ENCODE data around the gene ALDOB. TPM values are rescaled to one million over a fixed set of nuclear protein-coding genes. Genes with fewer than 3 reads are reported as not detected.

The ALDOB gene
- 1.7 TPM for total RNA-seq
- 9.1 TPM for polyA plus RNA-seq
- long read RNA-seq, donor 1, result 0 reads
- long read RNA-seq, donor 2, result 0 reads
- long read RNA-seq, donor 3, result 0 reads
- long read RNA-seq, donor 4, result 0 reads
- long read RNA-seq, donor 5, transcript ALDOB-201 (9 exons, 2,451 nt), result major isoform, 37 of 52 reads
- long read RNA-seq, donor 5, partial matches to known transcripts, result 14 of 52 reads
- long read RNA-seq, donor 5, other reads (novel, unspliced or antisense), result 0 of 52 reads
- long read RNA-seq, donor 6, partial matches to known transcripts, result 0 of 2 reads
- long read RNA-seq, donor 6, other reads (novel, unspliced or antisense), result 0 of 2 reads
- long read RNA-seq, donor 7, result 0 reads
- long read RNA-seq, donor 8, result 0 reads
- long read RNA-seq, donor 9, partial matches to known transcripts, result 0 of 1 reads
- long read RNA-seq, donor 9, other reads (novel, unspliced or antisense), result 0 of 1 reads
- long read RNA-seq, donor 10, result 0 reads

GRCh38 chr9:101435601-101436079 lies at the start of gene ALDOB:
TSS of gene ALDOB (minus strand) at chr9:101435774. CDS start at chr9:101430887, 4,887 bp downstream.
- H3K9me3 ChIP-seq (ENCODE audit: control insufficient read depth in 2 of 2, insufficient read depth in 1 of 2, low read length in 1 of 2), result no peaks in the 10 kb centered on the region
- H3K27ac ChIP-seq (ENCODE audit: low read depth in 1 of 2, low read length in 1 of 2), result no peak within 1 kb of the TSS
- 79% methylated on average over 2 of the region's 2 CpGs for WGBS

DNA sequence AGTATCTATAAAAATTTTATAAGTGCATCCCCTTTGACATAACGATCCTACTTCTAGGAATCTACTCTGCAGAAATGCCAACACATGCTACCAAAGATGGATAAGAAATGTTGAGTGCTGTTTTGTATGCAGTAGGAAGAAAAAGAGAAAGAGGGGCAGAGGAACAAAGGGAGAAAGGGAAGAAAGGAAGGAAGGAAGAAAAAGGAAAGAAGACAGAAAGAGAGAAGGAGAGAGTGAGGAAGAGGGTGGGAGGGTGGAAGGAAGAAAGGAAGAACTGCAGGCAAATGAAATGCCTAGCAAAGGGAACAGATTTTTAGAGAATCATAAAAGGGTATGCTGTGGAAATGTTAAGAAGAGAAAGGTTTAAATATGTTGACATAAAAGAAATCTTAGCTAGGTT lies 48.5 kb upstream of the ALDOB start:
- no peaks in the 10 kb centered on the region for H3K9me3 ChIP-seq (ENCODE audit: control insufficient read depth in 2 of 2, insufficient read depth in 1 of 2, low read length in 1 of 2)
- peaks cover 26 to 35% of the 10 kb centered on the region in 2 donors for H3K27me3 ChIP-seq (ENCODE audit: control insufficient read depth in 2 of 2, insufficient read depth in 1 of 2, low read length in 1 of 2)
- 96% methylated on average over 1 of the region's 1 CpG for WGBS
- H3K4me3 ChIP-seq (ENCODE audit: low read length in 2 of 2), result no peak overlapping the region
- no peaks in the 10 kb centered on the region for H3K4me1 ChIP-seq (ENCODE audit: control insufficient read depth in 2 of 2, insufficient read depth in 2 of 2, low read length in 2 of 2)
- H3K27ac ChIP-seq (ENCODE audit: low read depth in 1 of 2, low read length in 1 of 2), result no peak overlapping the region
- no peaks in the 10 kb centered on the region for H3K36me3 ChIP-seq (ENCODE audit: control insufficient read depth in 2 of 2, insufficient read depth in 2 of 2, low read length in 1 of 2)
- DNase-seq (ENCODE audit: low read depth in 6 of 9, low spot score in 9 of 9), result no peak

More at GRCh38 chr9:101435601-101436079, at the start of gene ALDOB:
- no peak within 1 kb of the TSS for H3K4me3 ChIP-seq (ENCODE audit: low read length in 2 of 2)
- no peak for DNase-seq (ENCODE audit: low read depth in 6 of 9, low spot score in 9 of 9)
- no peaks in the 10 kb centered on the region for H3K4me1 ChIP-seq (ENCODE audit: control insufficient read depth in 2 of 2, insufficient read depth in 2 of 2, low read length in 2 of 2)
- no peaks in the 10 kb centered on the region for H3K27me3 ChIP-seq (ENCODE audit: control insufficient read depth in 2 of 2, insufficient read depth in 1 of 2, low read length in 1 of 2)
- no peaks in the 10 kb centered on the region for H3K36me3 ChIP-seq (ENCODE audit: control insufficient read depth in 2 of 2, insufficient read depth in 2 of 2, low read length in 1 of 2)

DNA sequence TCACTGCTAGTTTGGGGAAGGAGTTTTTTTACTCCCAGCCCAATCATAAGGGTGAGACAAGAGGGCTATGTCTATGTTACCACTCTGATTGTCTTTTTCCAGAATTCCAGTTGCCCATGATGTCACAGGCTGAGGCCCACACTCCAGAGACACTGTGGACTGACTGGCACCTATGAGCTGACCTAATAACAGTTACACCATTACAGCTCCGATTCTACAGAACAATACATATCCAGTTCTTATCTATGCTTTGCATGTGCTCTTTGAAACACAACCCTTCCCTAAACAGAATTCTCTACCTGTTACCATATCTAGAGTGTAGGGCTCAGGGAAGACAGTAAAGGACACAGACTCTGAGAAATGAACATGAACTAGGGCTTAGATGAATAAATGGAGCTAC lies 45.7 kb upstream of the ALDOB start:
- no peak for DNase-seq (ENCODE audit: low read depth in 6 of 9, low spot score in 9 of 9)
- H3K36me3 ChIP-seq (ENCODE audit: control insufficient read depth in 2 of 2, insufficient read depth in 2 of 2, low read length in 1 of 2), result no peaks in the 10 kb centered on the region
- no peaks in the 10 kb centered on the region for H3K4me1 ChIP-seq (ENCODE audit: control insufficient read depth in 2 of 2, insufficient read depth in 2 of 2, low read length in 2 of 2)
- peaks cover 3 to 16% of the 10 kb centered on the region in 2 donors for H3K27me3 ChIP-seq (ENCODE audit: control insufficient read depth in 2 of 2, insufficient read depth in 1 of 2, low read length in 1 of 2)
- H3K4me3 ChIP-seq (ENCODE audit: low read length in 2 of 2), result no peak overlapping the region
- no peak overlapping the region for H3K27ac ChIP-seq (ENCODE audit: low read depth in 1 of 2, low read length in 1 of 2)
- no peaks in the 10 kb centered on the region for H3K9me3 ChIP-seq (ENCODE audit: control insufficient read depth in 2 of 2, insufficient read depth in 1 of 2, low read length in 1 of 2)
- 83% methylated on average over 1 of the region's 1 CpG for WGBS

DNA sequence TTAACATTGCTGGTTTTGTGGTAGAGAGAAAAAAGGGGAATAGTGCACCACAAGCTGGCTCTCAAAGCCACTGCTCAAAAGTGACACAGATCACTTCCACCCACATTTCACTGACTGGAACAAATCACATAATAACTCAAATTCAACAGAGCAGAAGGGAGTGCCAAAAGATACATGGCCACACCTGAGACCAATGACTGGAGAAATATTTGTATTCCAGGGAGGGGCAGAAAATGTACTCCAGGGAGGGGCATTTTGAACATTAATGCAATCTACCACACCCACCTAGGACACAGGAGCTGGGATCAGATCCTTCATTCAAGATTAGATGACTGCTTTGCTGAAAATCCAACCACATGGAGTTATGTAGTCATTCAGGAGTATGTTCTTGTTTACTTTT lies 44.8 kb upstream of the ALDOB start:
- no peak overlapping the region for H3K27ac ChIP-seq (ENCODE audit: low read depth in 1 of 2, low read length in 1 of 2)
- no peaks in the 10 kb centered on the region for H3K36me3 ChIP-seq (ENCODE audit: control insufficient read depth in 2 of 2, insufficient read depth in 2 of 2, low read length in 1 of 2)
- H3K4me3 ChIP-seq (ENCODE audit: low read length in 2 of 2), result no peak overlapping the region
- H3K9me3 ChIP-seq (ENCODE audit: control insufficient read depth in 2 of 2, insufficient read depth in 1 of 2, low read length in 1 of 2), result no peaks in the 10 kb centered on the region
- H3K4me1 ChIP-seq (ENCODE audit: control insufficient read depth in 2 of 2, insufficient read depth in 2 of 2, low read length in 2 of 2), result no peaks in the 10 kb centered on the region
- H3K27me3 ChIP-seq (ENCODE audit: control insufficient read depth in 2 of 2, insufficient read depth in 1 of 2, low read length in 1 of 2), result peaks cover 0 to 8% of the 10 kb centered on the region in 2 donors
- DNase-seq (ENCODE audit: low read depth in 6 of 9, low spot score in 9 of 9), result no peak

DNA sequence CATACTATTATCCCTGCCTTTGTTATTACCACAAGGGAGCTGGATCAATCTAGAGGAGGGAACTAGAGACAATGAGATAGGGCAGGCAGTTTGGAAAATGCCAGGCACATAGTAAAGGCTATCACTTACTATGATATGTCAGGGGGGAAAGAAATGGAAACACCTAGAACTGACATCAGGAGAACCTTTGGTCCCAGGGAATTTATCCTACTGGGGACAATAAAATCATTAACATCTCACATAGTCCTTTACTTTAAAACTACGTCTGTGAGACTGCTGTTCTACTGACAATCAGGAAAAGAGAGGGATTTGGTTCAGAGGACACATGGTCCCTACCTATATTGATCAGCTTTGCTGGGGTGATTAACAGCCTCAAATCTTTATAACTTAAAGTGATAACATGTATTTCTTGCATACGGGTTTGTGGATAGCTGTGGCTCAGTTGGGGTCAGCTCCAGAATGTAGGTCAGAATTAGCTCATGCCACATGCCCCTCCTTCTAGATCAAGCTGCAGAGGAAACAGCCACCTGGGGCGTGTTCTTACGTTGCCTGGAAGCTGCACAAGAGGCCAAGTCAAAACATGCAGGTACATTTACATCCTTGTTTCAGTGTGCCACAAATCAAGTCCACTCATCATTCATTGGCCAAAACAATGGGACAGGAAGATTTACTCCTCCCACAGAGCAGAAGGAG lies 43.9 kb upstream of the ALDOB start:
- no peak for DNase-seq (ENCODE audit: low read depth in 6 of 9, low spot score in 9 of 9)
- Histone ChIP-seq H3K36me3 (ENCODE audit: control insufficient read depth in 2 of 2, insufficient read depth in 2 of 2, low read length in 1 of 2) (no peaks in the 10 kb centered on the region), H3K4me3 (ENCODE audit: low read length in 2 of 2) (no peak overlapping the region), H3K4me1 (ENCODE audit: control insufficient read depth in 2 of 2, insufficient read depth in 2 of 2, low read length in 2 of 2) (no peaks in the 10 kb centered on the region), H3K9me3 (ENCODE audit: control insufficient read depth in 2 of 2, insufficient read depth in 1 of 2, low read length in 1 of 2) (no peaks in the 10 kb centered on the region), H3K27ac (ENCODE audit: low read depth in 1 of 2, low read length in 1 of 2) (no peak overlapping the region), H3K27me3 (ENCODE audit: control insufficient read depth in 2 of 2, insufficient read depth in 1 of 2, low read length in 1 of 2) (peaks cover 0 to 2% of the 10 kb centered on the region in 2 donors)
- WGBS, result 84% methylated on average over 4 of the region's 4 CpGs

DNA sequence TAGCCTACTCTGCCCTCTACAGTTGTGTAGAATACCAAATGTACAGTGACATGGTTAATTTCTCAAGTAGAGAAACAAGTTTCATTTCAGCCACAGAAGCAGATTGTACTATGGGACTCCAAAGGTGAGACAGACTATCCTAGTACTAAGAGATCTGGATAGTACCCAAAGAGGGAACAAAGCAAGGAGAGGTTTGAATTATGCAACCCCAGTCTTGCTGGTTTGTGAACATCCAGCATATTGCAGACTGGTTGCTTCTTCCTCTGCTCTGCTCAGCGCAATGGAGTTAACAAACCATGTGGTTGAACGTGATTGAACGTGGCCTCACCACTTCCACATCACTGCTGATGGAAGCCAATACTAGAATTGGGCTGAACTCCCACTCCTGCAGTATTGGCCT lies 43.3 kb upstream of the ALDOB start:
- no peaks in the 10 kb centered on the region for H3K36me3 ChIP-seq (ENCODE audit: control insufficient read depth in 2 of 2, insufficient read depth in 2 of 2, low read length in 1 of 2)
- no peak overlapping the region for H3K4me3 ChIP-seq (ENCODE audit: low read length in 2 of 2)
- no peaks in the 10 kb centered on the region for H3K27me3 ChIP-seq (ENCODE audit: control insufficient read depth in 2 of 2, insufficient read depth in 1 of 2, low read length in 1 of 2)
- no peak overlapping the region for H3K27ac ChIP-seq (ENCODE audit: low read depth in 1 of 2, low read length in 1 of 2)
- H3K9me3 ChIP-seq (ENCODE audit: control insufficient read depth in 2 of 2, insufficient read depth in 1 of 2, low read length in 1 of 2), result no peaks in the 10 kb centered on the region
- WGBS, result 83% methylated on average over 3 of the region's 3 CpGs
- no peak for DNase-seq (ENCODE audit: low read depth in 6 of 9, low spot score in 9 of 9)
- no peaks in the 10 kb centered on the region for H3K4me1 ChIP-seq (ENCODE audit: control insufficient read depth in 2 of 2, insufficient read depth in 2 of 2, low read length in 2 of 2)

- no peaks in the 10 kb centered on the region for H3K36me3 ChIP-seq (ENCODE audit: control insufficient read depth in 2 of 2, insufficient read depth in 2 of 2, low read length in 1 of 2)
- 91% methylated on average over 4 of the region's 4 CpGs for WGBS
- no peaks in the 10 kb centered on the region for H3K9me3 ChIP-seq (ENCODE audit: control insufficient read depth in 2 of 2, insufficient read depth in 1 of 2, low read length in 1 of 2)
- H3K27ac ChIP-seq (ENCODE audit: low read depth in 1 of 2, low read length in 1 of 2), result no peak overlapping the region
- no peak for DNase-seq (ENCODE audit: low read depth in 6 of 9, low spot score in 9 of 9)
- no peaks in the 10 kb centered on the region for H3K27me3 ChIP-seq (ENCODE audit: control insufficient read depth in 2 of 2, insufficient read depth in 1 of 2, low read length in 1 of 2)
- no peaks in the 10 kb centered on the region for H3K4me1 ChIP-seq (ENCODE audit: control insufficient read depth in 2 of 2, insufficient read depth in 2 of 2, low read length in 2 of 2)
- no peak overlapping the region for H3K4me3 ChIP-seq (ENCODE audit: low read length in 2 of 2)
These were observed 42.9 kb upstream of the ALDOB start for GRCh38 chr9:101478444-101478843.

DNA sequence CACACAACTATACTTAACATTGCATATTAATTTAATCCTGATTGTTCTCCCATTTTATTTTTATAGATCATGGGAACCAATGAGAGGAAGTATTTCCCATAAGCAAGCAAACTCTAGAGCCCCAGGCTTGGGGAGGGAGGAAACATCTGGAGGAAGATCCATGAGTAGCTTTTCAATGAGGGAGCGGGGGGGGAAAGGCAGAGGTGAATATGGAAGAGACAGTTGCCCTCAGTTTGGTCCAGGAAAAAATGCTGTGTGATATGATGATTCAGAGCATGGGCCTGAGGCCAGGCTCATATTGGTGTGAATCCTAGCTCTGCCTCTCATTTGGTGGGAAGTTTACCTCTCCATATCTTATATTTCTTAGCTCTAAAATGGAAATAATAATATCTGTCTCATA lies 42.2 kb upstream of the ALDOB start:
- no peak overlapping the region for H3K27ac ChIP-seq (ENCODE audit: low read depth in 1 of 2, low read length in 1 of 2)
- H3K36me3 ChIP-seq (ENCODE audit: control insufficient read depth in 2 of 2, insufficient read depth in 2 of 2, low read length in 1 of 2), result no peaks in the 10 kb centered on the region
- no peaks in the 10 kb centered on the region for H3K4me1 ChIP-seq (ENCODE audit: control insufficient read depth in 2 of 2, insufficient read depth in 2 of 2, low read length in 2 of 2)
- no peak overlapping the region for H3K4me3 ChIP-seq (ENCODE audit: low read length in 2 of 2)
- H3K9me3 ChIP-seq (ENCODE audit: control insufficient read depth in 2 of 2, insufficient read depth in 1 of 2, low read length in 1 of 2), result no peaks in the 10 kb centered on the region
- 72% methylated on average over 1 of the region's 1 CpG for WGBS
- H3K27me3 ChIP-seq (ENCODE audit: control insufficient read depth in 2 of 2, insufficient read depth in 1 of 2, low read length in 1 of 2), result no peaks in the 10 kb centered on the region
- no peak for DNase-seq (ENCODE audit: low read depth in 6 of 9, low spot score in 9 of 9)

DNA sequence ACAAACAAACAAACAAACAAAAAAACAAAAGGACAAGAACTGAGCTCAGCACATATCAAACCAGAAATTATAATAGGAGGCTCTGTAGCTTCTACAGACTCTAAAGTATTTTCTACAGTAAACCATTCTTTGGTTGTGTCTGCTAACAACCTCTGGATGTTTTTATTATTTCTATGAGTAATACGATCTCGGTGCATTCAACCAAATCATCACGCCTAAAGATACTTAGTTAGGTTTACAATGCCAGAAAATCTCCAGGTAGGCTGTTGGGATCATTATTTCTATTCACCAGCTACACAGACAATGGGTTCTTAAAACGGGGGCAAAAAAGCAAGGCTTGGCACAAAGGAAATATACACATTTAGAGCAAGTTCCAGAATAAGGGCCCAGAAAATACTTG lies 41.6 kb upstream of the ALDOB start:
- WGBS, result 90% methylated on average over 4 of the region's 4 CpGs
- Histone ChIP-seq H3K4me1 (ENCODE audit: control insufficient read depth in 2 of 2, insufficient read depth in 2 of 2, low read length in 2 of 2) (no peaks in the 10 kb centered on the region), H3K4me3 (ENCODE audit: low read length in 2 of 2) (no peak overlapping the region), H3K27ac (ENCODE audit: low read depth in 1 of 2, low read length in 1 of 2) (no peak overlapping the region), H3K9me3 (ENCODE audit: control insufficient read depth in 2 of 2, insufficient read depth in 1 of 2, low read length in 1 of 2) (no peaks in the 10 kb centered on the region), H3K36me3 (ENCODE audit: control insufficient read depth in 2 of 2, insufficient read depth in 2 of 2, low read length in 1 of 2) (no peaks in the 10 kb centered on the region), H3K27me3 (ENCODE audit: control insufficient read depth in 2 of 2, insufficient read depth in 1 of 2, low read length in 1 of 2) (no peaks in the 10 kb centered on the region)
- DNase-seq (ENCODE audit: low read depth in 6 of 9, low spot score in 9 of 9), result no peak

Data from thymus (tissue), 14 donors.